ENCODE results near the gene ASCC2.
"Not testable (repeated sequence)": the region's sequence is repeated elsewhere in the genome, so short reads cannot be mapped to it uniquely, and the experiment has no call there.

The ASCC2 gene

GRCh38 chr22:29837741-29838598 lies at the start of gene ASCC2:
ASCC2 (minus strand) TSS chr22:29838274; CDS start chr22:29832325, 5,949 bp downstream.
- DNase-seq (ENCODE audit: low read depth) = peak; percentile 67

GRCh38 chr22:29887358-29887757 lies 49.3 kb upstream of the ASCC2 start:
- no peak for DNase-seq (ENCODE audit: low read depth)

- DNase-seq (ENCODE audit: low read depth) = no peak
Measured at GRCh38 chr22:29886596-29886995, 48.5 kb upstream of the ASCC2 start.

GRCh38 chr22:29885610-29886009 lies 47.5 kb upstream of the ASCC2 start:
- no peak for DNase-seq (ENCODE audit: low read depth)

GRCh38 chr22:29883775-29884097 lies 45.7 kb upstream of the ASCC2 start:
- DNase-seq (ENCODE audit: low read depth) = no peak

GRCh38 chr22:29883045-29883774 lies 45.1 kb upstream of the ASCC2 start, which contains the start of gene MTMR3:
MTMR3 (plus strand) TSS chr22:29883174; CDS start chr22:29971060, 87,886 bp downstream.
- DNase-seq (ENCODE audit: low read depth) = no peak

- no peak for DNase-seq (ENCODE audit: low read depth)
Measured at GRCh38 chr22:29882716-29883044, 44.6 kb upstream of the ASCC2 start.

GRCh38 chr22:29879753-29880152 lies 41.7 kb upstream of the ASCC2 start:
- no peak for DNase-seq (ENCODE audit: low read depth)

GRCh38 chr22:29877620-29878019 lies 39.5 kb upstream of the ASCC2 start:
- peak; percentile 42 for DNase-seq (ENCODE audit: low read depth)

GRCh38 chr22:29873943-29874342 lies 35.9 kb upstream of the ASCC2 start:
- no peak for DNase-seq (ENCODE audit: low read depth)

- no peak for DNase-seq (ENCODE audit: low read depth)
Measured at GRCh38 chr22:29872989-29873388, 34.9 kb upstream of the ASCC2 start.

GRCh38 chr22:29872144-29872893 lies 34.2 kb upstream of the ASCC2 start:
- no peak for DNase-seq (ENCODE audit: low read depth)

GRCh38 chr22:29871684-29872083 lies 33.6 kb upstream of the ASCC2 start:
- DNase-seq (ENCODE audit: low read depth) = no peak

- no peak for DNase-seq (ENCODE audit: low read depth)
Measured at GRCh38 chr22:29870574-29870973, 32.5 kb upstream of the ASCC2 start.

GRCh38 chr22:29867851-29868250 lies 29.8 kb upstream of the ASCC2 start:
- DNase-seq (ENCODE audit: low read depth) = no peak

GRCh38 chr22:29867260-29867659 lies 29.2 kb upstream of the ASCC2 start:
- DNase-seq (ENCODE audit: low read depth) = no peak

- not testable (repeated sequence) for DNase-seq (ENCODE audit: low read depth)
Measured at GRCh38 chr22:29865572-29865971, 27.5 kb upstream of the ASCC2 start.

GRCh38 chr22:29861672-29862297 lies 23.7 kb upstream of the ASCC2 start:
- DNase-seq (ENCODE audit: low read depth) = no peak

- no peak for DNase-seq (ENCODE audit: low read depth)
Measured at GRCh38 chr22:29860006-29860766, 22.1 kb upstream of the ASCC2 start.

GRCh38 chr22:29859030-29859429 lies 21.0 kb upstream of the ASCC2 start:
- not testable (repeated sequence) for DNase-seq (ENCODE audit: low read depth)

GRCh38 chr22:29856496-29856895 lies 18.4 kb upstream of the ASCC2 start:
- no peak for DNase-seq (ENCODE audit: low read depth)

Measured in GM04503 (cell line).